Cortex of kidney (tissue), 1 donor: ENCODE data around the gene TIMP1.

ENCODE experiments used
- DNase-seq: peaks from one replicate; lab custom pipeline; 2025; lab: John Stamatoyannopoulos, UW

TIMP1 gene

DNA sequence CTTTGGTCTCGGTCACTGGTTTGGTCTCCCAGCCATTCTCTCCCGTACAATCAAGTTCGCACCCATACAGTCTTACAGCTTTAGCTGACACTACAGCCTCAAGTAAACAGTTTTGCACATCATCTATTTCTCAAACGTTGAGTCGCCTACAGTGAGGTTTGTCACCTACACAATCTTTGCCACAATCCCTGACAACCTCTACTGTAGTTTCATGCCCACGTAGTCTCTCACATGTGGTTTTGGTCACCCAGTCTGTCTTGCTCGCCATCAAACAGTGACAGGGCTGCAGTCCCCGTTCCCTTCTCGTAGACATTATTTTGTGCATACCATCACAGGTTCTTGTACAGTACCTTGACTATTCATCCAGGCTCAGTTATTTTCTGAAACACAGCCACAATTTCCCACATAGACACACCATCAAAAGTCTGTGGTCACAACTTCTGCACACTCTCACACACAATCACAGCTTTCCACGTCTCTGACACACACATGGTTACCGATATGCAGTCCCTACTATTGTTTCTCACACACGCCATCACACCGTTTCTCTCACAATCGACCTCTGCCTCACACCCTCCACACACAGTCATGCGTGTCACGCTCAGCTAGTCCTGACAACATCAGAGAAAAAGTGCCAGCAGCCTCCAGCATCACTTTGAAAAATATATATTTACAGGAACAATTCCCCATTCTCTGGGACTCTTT, 52.8 kb downstream of the TIMP1 start:
- no peak for DNase-seq
